Measurements from ENCODE around the gene NLRP13. TPM values are rescaled to one million over a fixed set of nuclear protein-coding genes. Genes with fewer than 3 reads are reported as not detected.

The NLRP13 gene
- total and polyA plus RNA-seq, 2 of the 4 experiments (the other 2 are of a cell fraction): not detected

GRCh38 chr19:55866521-55866920 is 65.6 kb downstream of the NLRP13 start:
- H2BK15ac ChIP-seq (ENCODE audit: low read depth, low read length): no peak overlapping the region
- H4K91ac ChIP-seq (ENCODE audit: insufficient read depth, low read depth, low read length): no peak overlapping the region
- H3K4me2 ChIP-seq (ENCODE audit: low read depth, low read length): no peak overlapping the region
- H2BK5ac ChIP-seq (ENCODE audit: low read depth, low read length, poor library complexity, severe bottlenecking): no peak overlapping the region
- no peak overlapping the region for H3K14ac ChIP-seq (replicated peaks; ENCODE audit: low read depth, low read length)
- H2AFZ ChIP-seq (replicated peaks; ENCODE audit: low read length, poor library complexity): no peak overlapping the region
- H4K8ac ChIP-seq (ENCODE audit: low read depth in 2 of 2, low read length in 2 of 2): no peak overlapping the region
- H3K4ac ChIP-seq (ENCODE audit: low read depth, low read length): no peak overlapping the region
- H3K4me3 ChIP-seq (ENCODE audit: insufficient read depth, low read depth, low read length): no peak overlapping the region
- no peaks in the 10 kb centered on the region for H3K27me3 ChIP-seq (ENCODE audit: control insufficient read depth, insufficient read depth, low read length)
- DNase-seq (no peak), ATAC-seq (ENCODE audit: low read depth) (no peak)
- intact Hi-C loops (cut with micrococcal nuclease) (no loop called here), dilution Hi-C loops (cut with HindIII; ENCODE audit: low sequenced_read_pairs, unreplicated experiment) (no loop called here), in situ Hi-C loops (cut with MboI; ENCODE audit: low sequenced_read_pairs) (no loop called here)
- no peak overlapping the region for H3K23ac ChIP-seq (ENCODE audit: low read depth, low read length)
- BruUV-seq (replicated peaks): no TSS peak
- no peaks in the 10 kb centered on the region for H4K20me1 ChIP-seq (ENCODE audit: insufficient read depth, low read length)
- POLR2A ChIA-PET (ENCODE audit: unreplicated experiment): no interaction called here
- no peak overlapping the region for H2BK20ac ChIP-seq (ENCODE audit: low read depth, low read length)
- H3K9me3 ChIP-seq (ENCODE audit: control insufficient read depth, insufficient read depth, low read length): peaks cover 32% of the 10 kb centered on the region
- H4K5ac ChIP-seq (ENCODE audit: low read depth, low read length): no peak overlapping the region
- H2AK5ac ChIP-seq (ENCODE audit: low read depth, low read length): no peak overlapping the region
- H3K9me1 ChIP-seq (ENCODE audit: insufficient read depth, low read length): no peaks in the 10 kb centered on the region
- H3K4me1 ChIP-seq (ENCODE audit: control insufficient read depth, insufficient read depth, low read length): no peaks in the 10 kb centered on the region
- H2AK9ac ChIP-seq (replicated peaks; ENCODE audit: low read depth, low read length, poor library complexity): no peak overlapping the region
- H3K9ac ChIP-seq (ENCODE audit: low read depth, low read length): no peak overlapping the region
- CTCF ChIA-PET: interaction anchor here (0.6 kb wide), 1 partner anchor 52 kb away, joined by 7 read pairs; no protein-coding TSS in a partner anchor
- no peak overlapping the region for H2BK120ac ChIP-seq (ENCODE audit: low read depth, low read length)
- TF ChIP-seq SMC3 (IDR thresholded peaks at IDR 0.05; ENCODE audit: low read depth, low read length) (no peak), MAZ (IDR thresholded peaks at IDR 0.05; ENCODE audit: borderline replicate concordance, low read depth, low read length) (no peak), NFE2L2 (IDR thresholded peaks at IDR 0.05; ENCODE audit: low read depth, low read length) (no peak), RCOR1 (IDR thresholded peaks at IDR 0.05; ENCODE audit: insufficient replicate concordance, low read length) (no peak), ELK1 (IDR thresholded peaks at IDR 0.05; ENCODE audit: borderline replicate concordance, low read depth, low read length) (no peak)
- H3K18ac ChIP-seq (ENCODE audit: low read depth, low read length): no peak overlapping the region
- H3K27ac ChIP-seq (ENCODE audit: insufficient read depth, low read length): no peak overlapping the region
- H3K56ac ChIP-seq (ENCODE audit: extremely low read depth, insufficient read depth, low read length): no peak overlapping the region
- WGBS, 2 experiments (ENCODE audit: extremely low coverage in 2 of 2, insufficient read length in 1 of 2): no CpG with 5 or more reads among the region's 3 CpGs
- H3K36me3 ChIP-seq (ENCODE audit: control insufficient read depth, insufficient read depth, low read length): no peaks in the 10 kb centered on the region
- H3K79me1 ChIP-seq (ENCODE audit: low read depth in 1 of 2, low read length in 2 of 2): no peaks in the 10 kb centered on the region
